IMR-90 (cell line): ENCODE results near the gene TMPRSS5. TPM values are rescaled to one million over a fixed set of nuclear protein-coding genes. Genes with fewer than 3 reads are reported as not detected.

Experiments
- ATAC-seq: fragments of 200-7000 bp; cut with Tn5 transposase; 2 replicates; pipeline ENCODE4 v1.9.1; 2020; ENCODE audit warnings: low read depth, mild to moderate bottlenecking, moderate library complexity
- BruUV-seq: library from RNA; stranded (reverse); fragments of 400-500 nt; replicated peaks from 2 replicates; lab custom pipeline; 2021; lab: Mats Ljungman, UMichigan
- CTCF ChIA-PET: fragments of 300-600 bp; formaldehyde crosslinking; extraction: SDS; loops from one replicate; lab custom pipeline; 2021; ENCODE audit warnings: antibody characterized with exemption; lab: Yijun Ruan, JAX
- POLR2A ChIA-PET: fragments of 300-600 bp; sonication (Branson Sonifier 250); formaldehyde crosslinking; loops from one replicate; lab custom pipeline; 2022; ENCODE audit warnings: antibody characterized with exemption; ENCODE audit not compliant: unreplicated experiment; lab: Charles Lee
- DNase-seq: peaks from one replicate; pipeline ENCODE4 v3.0.0; 2013
- H2AFZ ChIP-seq: replicated peaks from 2 replicates; pipeline ENCODE3; 2013; ENCODE audit warnings: low read length, mild to moderate bottlenecking; ENCODE audit not compliant: poor library complexity
- H2AK5ac ChIP-seq: 2 replicates; pipeline ENCODE4 v1.6.1; 2013; ENCODE audit warnings: low read depth, low read length, inconsistent platforms
- H2AK9ac ChIP-seq: replicated peaks from 2 replicates; pipeline ENCODE3; 2013; ENCODE audit warnings: mild to moderate bottlenecking, low read depth, low read length, moderate library complexity; ENCODE audit not compliant: poor library complexity
- H2BK120ac ChIP-seq: 2 replicates; pipeline ENCODE4 v1.6.1; 2013; ENCODE audit warnings: low read depth, low read length, inconsistent platforms
- H2BK15ac ChIP-seq: 3 replicates; pipeline ENCODE4 v1.6.1; 2013; ENCODE audit warnings: low read depth, low read length, inconsistent platforms
- H2BK20ac ChIP-seq: 2 replicates; pipeline ENCODE4 v1.6.1; 2013; ENCODE audit warnings: low read depth, mild to moderate bottlenecking, inconsistent platforms, low read length, moderate library complexity
- H2BK5ac ChIP-seq: 2 replicates; pipeline ENCODE4 v1.6.1; 2013; ENCODE audit warnings: mild to moderate bottlenecking, low read depth, low read length, inconsistent platforms; ENCODE audit not compliant: poor library complexity, severe bottlenecking
- H3K14ac ChIP-seq: replicated peaks from 2 replicates; pipeline ENCODE4 v1.6.1; 2013; ENCODE audit warnings: low read depth, low read length, inconsistent platforms
- H3K18ac ChIP-seq: 2 replicates; pipeline ENCODE4 v1.6.1; 2013; ENCODE audit warnings: low read depth, low read length, control low read depth
- H3K23ac ChIP-seq: 2 replicates; pipeline ENCODE4 v1.6.1; 2013; ENCODE audit warnings: low read depth, low read length, inconsistent platforms
- H3K27ac ChIP-seq: 2 replicates; pipeline ENCODE4 v1.5.1; 2013; ENCODE audit warnings: mild to moderate bottlenecking, control low read depth, low read length; ENCODE audit not compliant: insufficient read depth
- H3K27me3 ChIP-seq: 2 replicates; pipeline ENCODE4 v1.6.1; 2013; ENCODE audit warnings: low read length; ENCODE audit not compliant: control insufficient read depth, insufficient read depth
- H3K36me3 ChIP-seq: 2 replicates; pipeline ENCODE4 v1.6.1; 2013; ENCODE audit warnings: low read length, mixed read lengths; ENCODE audit not compliant: control insufficient read depth, insufficient read depth
- H3K4ac ChIP-seq: 2 replicates; pipeline ENCODE4 v1.6.1; 2013; ENCODE audit warnings: low read depth, low read length, inconsistent platforms
- H3K4me1 ChIP-seq: 2 replicates; pipeline ENCODE4 v1.6.1; 2013; ENCODE audit warnings: low read length, mixed read lengths; ENCODE audit not compliant: control insufficient read depth, insufficient read depth
- H3K4me2 ChIP-seq: 2 replicates; pipeline ENCODE4 v1.6.1; 2013; ENCODE audit warnings: low read depth, mild to moderate bottlenecking, control low read depth, low read length, moderate library complexity
- H3K4me3 ChIP-seq: 2 replicates; pipeline ENCODE4 v1.5.1; 2013; ENCODE audit warnings: low read depth, mild to moderate bottlenecking, control low read depth, low read length, moderate library complexity; ENCODE audit not compliant: insufficient read depth
- H3K56ac ChIP-seq: 2 replicates; pipeline ENCODE4 v1.6.1; 2013; ENCODE audit warnings: low read length, inconsistent platforms; ENCODE audit not compliant: insufficient read depth; ENCODE audit errors: extremely low read depth
- H3K79me1 ChIP-seq, 2 experiments: 2 replicates each; pipeline ENCODE4 v1.6.1; 2013; ENCODE audit warnings: low read length in 2 of 2, inconsistent platforms in 1 of 2, low read depth in 1 of 2
- H3K9ac ChIP-seq: 2 replicates; pipeline ENCODE4 v1.6.1; 2013; ENCODE audit warnings: low read depth, low read length, control low read depth
- H3K9me1 ChIP-seq: 2 replicates; pipeline ENCODE4 v1.6.1; 2013; ENCODE audit warnings: low read length, inconsistent platforms; ENCODE audit not compliant: insufficient read depth
- H3K9me3 ChIP-seq: 2 replicates; pipeline ENCODE4 v1.6.1; 2013; ENCODE audit warnings: low read length; ENCODE audit not compliant: control insufficient read depth, insufficient read depth
- H4K20me1 ChIP-seq: 2 replicates; pipeline ENCODE4 v1.6.1; 2013; ENCODE audit warnings: low read length, inconsistent platforms; ENCODE audit not compliant: insufficient read depth
- H4K5ac ChIP-seq: 2 replicates; pipeline ENCODE4 v1.6.1; 2013; ENCODE audit warnings: mild to moderate bottlenecking, low read depth, low read length, control low read depth
- H4K8ac ChIP-seq, 2 experiments: 2 replicates each; pipeline ENCODE4 v1.6.1; 2013; ENCODE audit warnings: low read depth in 2 of 2, low read length in 2 of 2, control low read depth in 1 of 2, inconsistent platforms in 1 of 2
- H4K91ac ChIP-seq: 2 replicates; pipeline ENCODE4 v1.6.1; 2013; ENCODE audit warnings: low read depth, low read length, inconsistent platforms; ENCODE audit not compliant: insufficient read depth
- BHLHE40 ChIP-seq: fragments of 150-350 bp; IDR thresholded peaks from 2 replicates; pipeline ENCODE4 v1.6.1; 2016; ENCODE audit warnings: mild to moderate bottlenecking, low read depth, low read length
- CEBPB ChIP-seq: IDR thresholded peaks from 2 replicates; pipeline ENCODE4 v1.6.1; 2012; ENCODE audit warnings: low read depth, low read length, improper control_type of control experiment
- CHD1 ChIP-seq: IDR thresholded peaks from 2 replicates; pipeline ENCODE4 v1.6.1; 2012; ENCODE audit warnings: low read depth, low read length, improper control_type of control experiment
- FOS ChIP-seq: fragments of 150-350 bp; IDR thresholded peaks from 2 replicates; pipeline ENCODE4 v1.6.1; 2016; ENCODE audit warnings: low read depth, low read length
- MAFK ChIP-seq: IDR thresholded peaks from 2 replicates; pipeline ENCODE4 v1.6.1; 2012; ENCODE audit warnings: low read depth, low read length, improper control_type of control experiment
- MAZ ChIP-seq: IDR thresholded peaks from 2 replicates; pipeline ENCODE4 v1.6.1; 2012; ENCODE audit warnings: low read depth, mild to moderate bottlenecking, low read length, improper control_type of control experiment, moderate library complexity, borderline replicate concordance
- MXI1 ChIP-seq: IDR thresholded peaks from 2 replicates; pipeline ENCODE4 v1.6.1; 2012; ENCODE audit warnings: low read depth, mild to moderate bottlenecking, low read length, moderate library complexity, borderline replicate concordance
- NFE2L2 ChIP-seq: fragments of 150-350 bp; IDR thresholded peaks from 2 replicates; pipeline ENCODE4 v1.6.1; 2016; ENCODE audit warnings: low read depth, mild to moderate bottlenecking, low read length
- POLR2A ChIP-seq: IDR thresholded peaks from 2 replicates; pipeline ENCODE4 v1.6.1; 2012; ENCODE audit warnings: mild to moderate bottlenecking, low read depth, low read length
- RAD21 ChIP-seq: IDR thresholded peaks from 2 replicates; pipeline ENCODE4 v1.6.1; 2012; ENCODE audit warnings: low read length, improper control_type of control experiment
- RCOR1 ChIP-seq: IDR thresholded peaks from 2 replicates; pipeline ENCODE4 v1.6.1; 2012; ENCODE audit warnings: mild to moderate bottlenecking, low read length, improper control_type of control experiment; ENCODE audit not compliant: insufficient replicate concordance
- RFX5 ChIP-seq: IDR thresholded peaks from 2 replicates; pipeline ENCODE4 v1.8.0; 2012; ENCODE audit warnings: low read depth, mild to moderate bottlenecking, low read length, moderate library complexity
- SMC3 ChIP-seq: fragments of 150-350 bp; IDR thresholded peaks from 2 replicates; pipeline ENCODE4 v1.6.1; 2016; ENCODE audit warnings: low read depth, mild to moderate bottlenecking, antibody characterized with exemption, low read length, moderate library complexity
- USF2 ChIP-seq: fragments of 150-350 bp; IDR thresholded peaks from 2 replicates; pipeline ENCODE4 v1.6.1; 2017; ENCODE audit warnings: mild to moderate bottlenecking, antibody characterized with exemption, low read length, low read depth
- WGBS, 2 experiments: methylation state at CpG; one replicate each; pipeline versions ENCODE4 v1.1.5 to v1.1.7; 2013; ENCODE audit warnings: missing lambda C conversion rate in 2 of 2; ENCODE audit not compliant: insufficient read length in 1 of 2; ENCODE audit errors: extremely low coverage in 2 of 2; 5-methylcytosine and 5-hydroxymethylcytosine counted together
- dilution Hi-C: fragments of 300-500 bp; cut with HindIII; formaldehyde crosslinking; loops from one replicate; pipeline ENCODE4 v1.14.3; 2018; ENCODE audit warnings: low sequenced_read_pairs; ENCODE audit not compliant: unreplicated experiment
- in situ Hi-C: fragments of 300-500 bp; cut with MboI; formaldehyde crosslinking; loops from 3 replicates; pipeline ENCODE4 v1.14.3; 2019; ENCODE audit warnings: low sequenced_read_pairs, inconsistent platforms, mixed read lengths
- intact Hi-C: fragments of 100-400 bp; cut with micrococcal nuclease; formaldehyde crosslinking; loops from 2 replicates; pipeline ENCODE4 v1.10.0; 2022
- polyA plus RNA-seq, 3 experiments: library from polyadenylated mRNA; depleted of rRNA; stranded (reverse); fragments of >200 nt; gene quantifications; 2 replicates each; pipeline ENCODE4 v1.2.3, GENCODE V29; 2012; ENCODE audit warnings: low replicate concordance in 1 of 3
- total RNA-seq: library from RNA; depleted of rRNA; stranded (reverse); fragments of >200 nt; gene quantifications from 2 replicates; pipeline ENCODE4 v1.2.3, GENCODE V29; 2012
- TF ChIP-seq, protein P1 (sequence below): conservative IDR thresholded peaks from 2 replicates; pipeline ENCODE4 v1.5.1; 2012; ENCODE audit warnings: mild to moderate bottlenecking, low read depth, low read length, improper control_type of control experiment

Gene TMPRSS5
- total and polyA plus RNA-seq, 2 of the 4 experiments (the other 2 are of a cell fraction) = under 0.01 to 0.24 TPM

DNA sequence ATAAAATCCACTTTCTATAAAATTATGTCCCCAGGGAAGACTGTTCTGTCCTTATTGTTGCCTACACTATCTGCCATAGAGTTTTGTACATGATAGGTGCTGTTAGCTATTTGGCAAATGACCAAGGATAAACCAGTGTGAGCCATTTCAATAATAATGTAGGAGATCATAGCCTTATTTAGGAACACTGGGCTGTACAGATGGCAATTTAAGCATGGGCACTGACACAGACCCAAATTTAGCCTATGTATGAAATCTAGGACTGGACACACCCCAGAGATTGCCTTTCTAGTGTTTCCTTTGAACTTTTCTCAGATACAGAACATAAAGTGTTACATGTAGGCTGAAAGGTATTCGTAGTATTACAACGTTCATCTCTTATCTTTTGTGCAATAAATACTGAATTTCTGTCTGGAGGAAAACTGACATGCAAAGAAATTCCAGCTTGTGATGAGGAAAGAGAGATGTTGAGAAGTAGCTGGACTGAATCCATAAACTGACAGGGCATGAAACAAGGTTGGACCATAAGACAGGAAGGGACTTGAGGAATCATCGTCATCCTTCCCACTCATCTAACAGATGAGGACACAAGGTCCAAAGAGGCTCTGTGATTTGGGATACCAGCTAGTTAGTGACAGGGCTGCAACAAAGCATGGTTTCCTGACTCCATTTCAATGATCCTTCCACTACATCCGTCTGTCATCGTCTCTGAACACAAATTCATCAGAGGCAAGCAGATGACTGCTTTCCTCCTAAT is 60.3 kb downstream of the TMPRSS5 start:
- Histone ChIP-seq H2AK5ac (no peak overlapping the region), H3K4me2 (no peak overlapping the region)
- no peak for ATAC-seq
- TF ChIP-seq NFE2L2 (no peak), RAD21 (no peak), CHD1 (no peak), USF2 (no peak), MAZ (no peak), POLR2A (no peak), MXI1 (no peak), CEBPB (no peak), RFX5 (no peak), SMC3 (no peak), BHLHE40 (no peak), MAFK (no peak), FOS (no peak), RCOR1 (no peak)
- TF ChIP-seq, protein P1, sequence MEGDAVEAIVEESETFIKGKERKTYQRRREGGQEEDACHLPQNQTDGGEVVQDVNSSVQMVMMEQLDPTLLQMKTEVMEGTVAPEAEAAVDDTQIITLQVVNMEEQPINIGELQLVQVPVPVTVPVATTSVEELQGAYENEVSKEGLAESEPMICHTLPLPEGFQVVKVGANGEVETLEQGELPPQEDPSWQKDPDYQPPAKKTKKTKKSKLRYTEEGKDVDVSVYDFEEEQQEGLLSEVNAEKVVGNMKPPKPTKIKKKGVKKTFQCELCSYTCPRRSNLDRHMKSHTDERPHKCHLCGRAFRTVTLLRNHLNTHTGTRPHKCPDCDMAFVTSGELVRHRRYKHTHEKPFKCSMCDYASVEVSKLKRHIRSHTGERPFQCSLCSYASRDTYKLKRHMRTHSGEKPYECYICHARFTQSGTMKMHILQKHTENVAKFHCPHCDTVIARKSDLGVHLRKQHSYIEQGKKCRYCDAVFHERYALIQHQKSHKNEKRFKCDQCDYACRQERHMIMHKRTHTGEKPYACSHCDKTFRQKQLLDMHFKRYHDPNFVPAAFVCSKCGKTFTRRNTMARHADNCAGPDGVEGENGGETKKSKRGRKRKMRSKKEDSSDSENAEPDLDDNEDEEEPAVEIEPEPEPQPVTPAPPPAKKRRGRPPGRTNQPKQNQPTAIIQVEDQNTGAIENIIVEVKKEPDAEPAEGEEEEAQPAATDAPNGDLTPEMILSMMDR = no peak

More for the DNA sequence above, 60.3 kb downstream of the TMPRSS5 start:
- no peak overlapping the region for H3K9ac ChIP-seq
- intact Hi-C loops (no loop called here), dilution Hi-C loops (no loop called here), in situ Hi-C loops (no loop called here)
- no peak overlapping the region for H3K14ac ChIP-seq
- H3K4ac ChIP-seq = no peak overlapping the region
- WGBS, 2 experiments = 100% methylated on average over 1 of the region's 5 CpGs; no CpG with 5 or more reads in 1 of the 2 experiments
- no peaks in the 10 kb centered on the region for H3K9me1 ChIP-seq
- no peak overlapping the region for H3K18ac ChIP-seq
- no peak overlapping the region for H3K56ac ChIP-seq
- no peaks in the 10 kb centered on the region; the same call in 1 of the 2 replicates for H3K9me3 ChIP-seq
- H2AFZ ChIP-seq = no peak overlapping the region
- no peak overlapping the region for H3K27ac ChIP-seq
- ChIA-PET POLR2A (no interaction called here), CTCF (interaction anchor here (0.5 kb wide), 1 partner anchor 553 kb away, joined by 3 read pairs; no protein-coding TSS in a partner anchor)
- no peak overlapping the region for H2BK20ac ChIP-seq
- H4K8ac ChIP-seq = no peak overlapping the region
- H4K5ac ChIP-seq = no peak overlapping the region
- no peaks in the 10 kb centered on the region; the same call in 1 of the 2 replicates for H3K27me3 ChIP-seq
- no peak overlapping the region for H3K4me3 ChIP-seq
- no peaks in the 10 kb centered on the region for H3K79me1 ChIP-seq
- no TSS peak for BruUV-seq
- no peak overlapping the region for H4K91ac ChIP-seq
- peak overlapping the region; percentile 15 for H2AK9ac ChIP-seq
- no peak overlapping the region for H2BK120ac ChIP-seq
- no peak for DNase-seq
- no peaks in the 10 kb centered on the region for H3K36me3 ChIP-seq
- H2BK15ac ChIP-seq = no peak overlapping the region
- H3K23ac ChIP-seq = no peak overlapping the region
- no peaks in the 10 kb centered on the region for H3K4me1 ChIP-seq
- no peak overlapping the region for H2BK5ac ChIP-seq
- H4K20me1 ChIP-seq = no peaks in the 10 kb centered on the region
